A549 (cell line): ENCODE measurements around the gene TAF9. TPM values are rescaled to one million over a fixed set of nuclear protein-coding genes. Genes with fewer than 3 reads are reported as not detected.
A peak's percentile ranks its signal among the peaks of the same experiment; 100 is the strongest.
"Not testable (repeated sequence)": the region's sequence is repeated elsewhere in the genome, so short reads cannot be mapped to it uniquely, and the experiment has no call there.

Experiments
- ATAC-seq, 2 experiments: fragments of 200-7000 bp in 1 of 2; fragments of >200 bp in 1 of 2; cut with Nextera tagmentation in 1 of 2; cut with Tn5 transposase in 1 of 2; 3 replicates each; pipeline versions ENCODE4 v1.8.0 to v1.9.1; 2018 to 2020; ENCODE audit warnings: mild to moderate bottlenecking in 1 of 2, moderate library complexity in 1 of 2
- CTCF ChIA-PET: fragments of 300-600 bp; sonication (Branson Sonifier 250); formaldehyde crosslinking; extraction: SDS; loops from one replicate; lab custom pipeline; 2021; ENCODE audit warnings: antibody characterized with exemption, inconsistent platforms; lab: Yijun Ruan, JAX
- POLR2A ChIA-PET: fragments of 350-600 bp; formaldehyde crosslinking; extraction: SDS; loops from one replicate; lab custom pipeline; 2021; ENCODE audit warnings: antibody characterized with exemption, inconsistent platforms; lab: Yijun Ruan, JAX
- DNase-seq, 2 experiments: peaks; one replicate each; pipeline versions ENCODE4 v3.0.0 to v3.0.0-alpha.2; 2011 to 2016; ENCODE audit warnings: low read depth in 1 of 2, low spot score in 1 of 2
- FAIRE-seq: peaks from 2 replicates; lab custom pipeline; 2011; peaks lifted over from hg19 to GRCh38; lab: Jason Lieb, UNC
- H3K27ac ChIP-seq, 2 experiments: fragments of >200 bp; sonication (Bioruptor Twin); formaldehyde crosslinking; 3 replicates each; pipeline ENCODE4 v1.5.1; 2016 to 2017
- H3K4me1 ChIP-seq: fragments of >200 bp; sonication (Bioruptor Twin); formaldehyde crosslinking; 3 replicates; pipeline ENCODE4 v1.6.1; 2016
- H3K4me2 ChIP-seq: fragments of >200 bp; sonication (Bioruptor Twin); formaldehyde crosslinking; 3 replicates; pipeline ENCODE4 v1.6.1; 2016
- H3K4me3 ChIP-seq: fragments of >200 bp; sonication (Bioruptor Twin); formaldehyde crosslinking; 3 replicates; pipeline ENCODE4 v1.5.1; 2016
- H3K9me3 ChIP-seq: fragments of >200 bp; sonication (Bioruptor Twin); formaldehyde crosslinking; 3 replicates; pipeline ENCODE4 v1.6.1; 2016
- CEBPB ChIP-seq, 2 experiments: fragments of >200 bp in 1 of 2; sonication (Bioruptor Twin) in 1 of 2; formaldehyde crosslinking in 1 of 2; IDR thresholded peaks; 2 replicates each; pipeline ENCODE4 v1.6.1; 2012 to 2016
- CHD2 ChIP-seq: fragments of 150-350 bp; IDR thresholded peaks from 2 replicates; pipeline ENCODE4 v1.6.1; 2014; ENCODE audit warnings: low read length; ENCODE audit not compliant: partially characterized antibody
- E2F6 ChIP-seq: IDR thresholded peaks from 2 replicates; pipeline ENCODE4 v1.6.1; 2012; ENCODE audit warnings: low read depth, borderline replicate concordance
- EHF ChIP-seq: fragments of 250-450 bp; sonication (Bioruptor Pico); IDR thresholded peaks from 2 replicates; pipeline ENCODE4 v1.5.0; 2020; ENCODE audit warnings: mild to moderate bottlenecking
- EHMT2 ChIP-seq: fragments of 200-600 bp; sonication (generic); IDR thresholded peaks from 2 replicates; pipeline ENCODE4 v1.6.1; 2016; ENCODE audit warnings: antibody characterized with exemption, low read depth, mild to moderate bottlenecking, moderate library complexity
- GATA3 ChIP-seq: IDR thresholded peaks from 2 replicates; pipeline ENCODE4 v1.6.1; 2012; ENCODE audit warnings: borderline replicate concordance
- HDAC2 ChIP-seq: fragments of 200-600 bp; sonication (generic); IDR thresholded peaks from 2 replicates; pipeline ENCODE4 v1.6.1; 2016
- HEYL ChIP-seq: fragments of 250-450 bp; sonication (Bioruptor Pico); IDR thresholded peaks from 2 replicates; pipeline ENCODE4 v1.8.0; 2021; ENCODE audit warnings: mild to moderate bottlenecking, moderate library complexity
- HOXB5 ChIP-seq: fragments of 250-450 bp; sonication (Bioruptor Pico); IDR thresholded peaks from 2 replicates; pipeline ENCODE4 v1.5.0; 2020; ENCODE audit warnings: mild to moderate bottlenecking, moderate library complexity
- JUN ChIP-seq, 2 experiments: fragments of >200 bp; sonication (Bioruptor Twin); formaldehyde crosslinking; IDR thresholded peaks; 2 replicates in 1 of 2; 3 replicates in 1 of 2; pipeline ENCODE4 v1.6.1; 2016 to 2017
- KDM5A ChIP-seq: fragments of 200-600 bp; sonication (generic); IDR thresholded peaks from 2 replicates; pipeline ENCODE4 v1.6.1; 2016; ENCODE audit warnings: antibody characterized with exemption, mild to moderate bottlenecking
- PBX3 ChIP-seq: IDR thresholded peaks from 2 replicates; pipeline ENCODE4 v1.6.1; 2012
- POLR2A ChIP-seq: IDR thresholded peaks from 2 replicates; pipeline ENCODE4 v1.6.1; 2012; ENCODE audit warnings: mild to moderate bottlenecking, low read length
- RAD21 ChIP-seq, 2 experiments: fragments of >200 bp in 1 of 2; sonication (Bioruptor Twin) in 1 of 2; formaldehyde crosslinking in 1 of 2; IDR thresholded peaks in 1 of 2; conservative IDR thresholded peaks in 1 of 2; 2 replicates in 1 of 2; 3 replicates in 1 of 2; pipeline ENCODE4 v1.6.1; 2012 to 2018; ENCODE audit warnings: inconsistent platforms in 1 of 2
- RFX5 ChIP-seq: fragments of 450-650 bp; IDR thresholded peaks from 2 replicates; pipeline ENCODE4 v1.7.1; 2014; ENCODE audit warnings: antibody characterized with exemption, mild to moderate bottlenecking, moderate library complexity
- RNF2 ChIP-seq: fragments of 200-600 bp; sonication (generic); IDR thresholded peaks from 2 replicates; pipeline ENCODE4 v1.6.1; 2016; ENCODE audit warnings: low read depth, mild to moderate bottlenecking, antibody characterized with exemption, moderate library complexity, borderline replicate concordance
- SMC3 ChIP-seq: fragments of >200 bp; sonication (Bioruptor Twin); formaldehyde crosslinking; IDR thresholded peaks from 3 replicates; pipeline ENCODE4 v1.6.1; 2018; ENCODE audit warnings: inconsistent platforms
- ZSCAN20 ChIP-seq: fragments of 250-450 bp; sonication (Bioruptor Pico); IDR thresholded peaks from 2 replicates; pipeline ENCODE4 v1.8.0; 2022; ENCODE audit warnings: mild to moderate bottlenecking, moderate library complexity
- WGBS: methylation state at CpG from one replicate; pipeline ENCODE4 v1.1.6; 2017; ENCODE audit errors: missing lambda C conversion rate; 5-methylcytosine and 5-hydroxymethylcytosine counted together
- polyA plus RNA-seq, 4 experiments: library from polyadenylated mRNA; depleted of rRNA in 3 of 4; stranded (reverse); fragments of >200 nt; fragmentation: RNase III in 1 of 4; extraction: RNeasy Plus Mini Kit Qiagen cat#74134 plus additional on column Dnase treatment in 1 of 4; gene quantifications; 2 replicates in 3 of 4; 3 replicates in 1 of 4; pipeline ENCODE4 v1.2.3, GENCODE V29; 2011 to 2017

TAF9 gene
- polyA plus RNA-seq, 2 of the 4 experiments (the other 2 are of a cell fraction) = 112 to 269 TPM

DNA sequence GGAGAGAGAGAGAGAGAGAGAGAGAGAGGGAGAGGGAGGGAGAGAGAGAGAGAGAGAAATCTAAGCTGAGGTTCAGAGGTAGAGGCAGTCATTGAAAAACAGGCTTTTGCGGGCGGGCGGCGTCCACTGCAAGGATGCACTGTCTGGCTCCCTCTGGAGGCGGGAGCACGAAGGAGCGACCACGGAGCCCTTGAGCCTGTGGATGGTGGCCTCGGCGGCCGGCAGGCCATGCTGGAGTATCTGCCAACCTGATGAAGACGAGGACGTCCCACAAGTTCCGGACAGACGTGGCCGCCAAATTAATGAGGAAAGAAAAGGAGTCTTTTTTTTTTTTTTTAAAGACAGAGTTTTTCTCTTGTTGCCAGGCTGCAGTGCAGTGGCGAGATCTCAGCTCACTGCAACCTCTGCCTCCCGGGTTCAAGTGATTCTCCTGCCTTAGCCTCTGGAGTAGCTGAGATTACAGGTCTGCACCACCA, 34.5 kb downstream of the TAF9 start (continued):
- TF ChIP-seq RNF2 = no peak
- no peak for TF ChIP-seq GATA3
- peak; percentile 49; the same call in 1 of the 2 replicates for TF ChIP-seq E2F6
- no peak for TF ChIP-seq EHF (CRISPR knock-in tag)
- no peak for TF ChIP-seq RFX5
- TF ChIP-seq HDAC2 = no peak
- no peak for TF ChIP-seq KDM5A
- no peak for TF ChIP-seq HOXB5 (CRISPR knock-in tag)
- peak; percentile 77 for TF ChIP-seq SMC3
- TF ChIP-seq CEBPB (IDR thresholded peaks at IDR 0.05) = no peak
- no peak for TF ChIP-seq JUN (IDR thresholded peaks at IDR 0.05)
- TF ChIP-seq PBX3 = no peak
- no peak for TF ChIP-seq HEYL (CRISPR knock-in tag)
- no peak for TF ChIP-seq CHD2
- TF ChIP-seq EHMT2 = no peak
- TF ChIP-seq POLR2A = no peak
- TF ChIP-seq RAD21 (conservative IDR thresholded peaks at IDR 0.05 in 1 of 2, IDR thresholded peaks at IDR 0.05 in 1 of 2) = peak; percentile 71 to 76

GRCh38 chr5:69333668-69334315, 35.5 kb downstream of the TAF9 start:
- not testable (repeated sequence) for DNase-seq, FAIRE-seq, H3K9me3 ChIP-seq, H3K4me3 ChIP-seq, ATAC-seq, H3K27ac ChIP-seq
- Histone ChIP-seq H3K4me1 (peaks cover 12% of the 10 kb centered on the region; the same call in 2 of the 3 replicates), H3K4me2 (peak overlapping the region; percentile 80)
- ChIA-PET POLR2A (interaction anchor here (0.7 to 1.2 kb wide), 2 partner anchors 13 to 240 kb away, joined by 3 read pairs; partner anchors contain the start of gene SLC30A5), CTCF (interaction anchor here (0.6 to 5.9 kb wide), 29 partner anchors 9 to 286 kb away, joined by 3 to 42 read pairs (median 4); partner anchors contain the start of gene SLC30A5)
- 95% methylated on average over 24 of the region's 25 CpGs for WGBS

- Histone ChIP-seq H3K9me3 (no peaks in the 10 kb centered on the region), H3K4me2 (peak overlapping the region; percentile 80), H3K4me1 (peaks cover 12% of the 10 kb centered on the region; the same call in 2 of the 3 replicates), H3K27ac (peak overlapping the region; percentile 81 to 92), H3K4me3 (peak overlapping the region; percentile 72)
- no peak for TF ChIP-seq ZSCAN20 (CRISPR knock-in tag)
- FAIRE-seq (no peak), DNase-seq (no peak), ATAC-seq (no peak)
- POLR2A ChIA-PET = interaction anchor here (1.1 to 1.2 kb wide), 4 partner anchors 11 to 238 kb away, joined by 3 to 7 read pairs (median 6); partner anchors contain the start of genes CDK7 and SLC30A5
- CTCF ChIA-PET = interaction anchor here (1.1 to 5.9 kb wide), 2 partner anchors 15 to 238 kb away, joined by 5 to 42 read pairs; partner anchors contain the start of gene SLC30A5
- 51% methylated on average over 11 of the region's 11 CpGs for WGBS
Measured at GRCh38 chr5:69331528-69332445, 37.5 kb downstream of the TAF9 start.
